AG10803 (cell line): ENCODE results near the gene NMRK2.
"Not testable (repeated sequence)": the region's sequence is repeated elsewhere in the genome, so short reads cannot be mapped to it uniquely, and the experiment has no call there.

Experiments used
- DNase-seq: peaks from one replicate; pipeline ENCODE4 v3.0.0; 2010; ENCODE audit warnings: low read depth
- H3K4me3 ChIP-seq: 2 replicates; pipeline ENCODE4 v1.5.1; 2011; ENCODE audit warnings: mild to moderate bottlenecking, low read length, control low read depth
- CTCF ChIP-seq: conservative IDR thresholded peaks from 2 replicates; pipeline ENCODE4 v1.5.1; 2011; ENCODE audit warnings: mild to moderate bottlenecking, low read length, control low read depth, inconsistent platforms

Gene NMRK2

GRCh38 chr19:3950871-3951861 lies 18.3 kb downstream of the NMRK2 start:
- TF ChIP-seq CTCF: no peak
- H3K4me3 ChIP-seq: no peak overlapping the region
- DNase-seq: no peak

DNA sequence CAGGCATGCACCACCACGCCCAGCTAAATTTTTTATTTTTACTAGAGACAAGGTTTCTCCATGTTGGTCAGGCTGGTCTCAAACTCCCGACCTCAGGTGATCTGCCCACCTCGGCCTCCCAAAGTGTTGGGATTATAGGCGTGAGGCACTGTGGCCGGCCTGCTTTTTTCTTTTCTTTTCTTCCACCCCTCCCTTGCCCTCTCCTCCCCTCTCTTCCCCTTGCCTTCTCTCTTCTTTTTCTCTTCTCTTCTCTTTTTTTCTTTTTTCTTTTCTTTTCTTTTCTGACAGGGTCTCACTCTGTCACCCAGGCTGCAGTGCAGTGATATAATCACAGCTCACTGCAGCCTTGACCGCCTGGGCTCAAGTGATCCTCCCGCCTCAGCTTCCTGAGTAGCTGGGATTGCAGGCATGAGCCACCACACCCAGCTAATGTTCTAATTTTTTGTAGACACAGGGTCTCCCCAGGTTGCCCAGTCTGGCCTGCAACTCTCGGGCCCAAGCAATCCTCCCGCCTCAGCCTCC lies 19.9 kb downstream of the NMRK2 start:
- DNase-seq: not testable (repeated sequence)

GRCh38 chr19:3954107-3954506 lies 21.2 kb downstream of the NMRK2 start:
- DNase-seq: no peak
- TF ChIP-seq CTCF: no peak
- no peak overlapping the region for H3K4me3 ChIP-seq

More for the DNA sequence above, 19.9 kb downstream of the NMRK2 start:
- not testable (repeated sequence) for H3K4me3 ChIP-seq

DNA sequence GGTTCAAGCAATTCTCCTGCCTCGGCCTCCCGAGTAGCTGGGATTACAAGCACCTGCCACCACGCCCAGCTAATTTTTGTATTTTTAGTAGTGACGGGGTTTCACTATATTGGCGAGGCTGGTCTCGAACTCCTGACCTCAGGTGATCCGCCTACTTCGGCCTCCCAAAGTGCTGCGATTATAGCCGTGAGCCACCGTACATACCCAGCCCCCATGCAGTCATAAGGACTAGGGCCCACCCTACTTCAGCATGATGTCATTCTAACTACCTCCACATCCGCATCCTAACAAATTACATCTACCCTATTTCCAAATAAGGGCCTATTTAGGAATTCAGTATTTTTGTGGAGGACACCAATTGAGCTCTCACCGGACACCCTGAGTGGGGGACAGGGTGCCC lies 22.4 kb downstream of the NMRK2 start:
- not testable (repeated sequence) for DNase-seq, H3K4me3 ChIP-seq

DNA sequence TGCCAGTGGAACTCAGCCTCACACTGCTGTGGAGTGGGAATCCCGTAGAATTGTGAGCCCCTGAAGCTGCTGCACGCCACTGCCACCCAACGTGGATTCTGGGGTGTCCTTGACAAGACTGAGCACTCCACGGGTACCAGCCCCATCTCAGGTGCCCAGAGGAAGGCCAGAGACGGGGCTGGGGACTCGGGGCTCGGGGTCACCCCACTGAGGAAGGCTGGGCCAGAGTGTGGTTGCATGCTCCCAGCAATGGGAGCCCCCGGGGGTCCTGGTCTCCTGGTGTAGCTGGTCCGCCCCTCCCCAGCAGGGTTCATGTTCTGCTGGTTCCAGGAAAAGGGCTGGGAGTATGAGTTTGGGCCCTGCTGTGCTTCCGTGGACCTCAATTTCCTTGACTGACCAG lies 22.8 kb downstream of the NMRK2 start:
- no peak overlapping the region for H3K4me3 ChIP-seq
- no peak for DNase-seq
- TF ChIP-seq CTCF: no peak

DNA sequence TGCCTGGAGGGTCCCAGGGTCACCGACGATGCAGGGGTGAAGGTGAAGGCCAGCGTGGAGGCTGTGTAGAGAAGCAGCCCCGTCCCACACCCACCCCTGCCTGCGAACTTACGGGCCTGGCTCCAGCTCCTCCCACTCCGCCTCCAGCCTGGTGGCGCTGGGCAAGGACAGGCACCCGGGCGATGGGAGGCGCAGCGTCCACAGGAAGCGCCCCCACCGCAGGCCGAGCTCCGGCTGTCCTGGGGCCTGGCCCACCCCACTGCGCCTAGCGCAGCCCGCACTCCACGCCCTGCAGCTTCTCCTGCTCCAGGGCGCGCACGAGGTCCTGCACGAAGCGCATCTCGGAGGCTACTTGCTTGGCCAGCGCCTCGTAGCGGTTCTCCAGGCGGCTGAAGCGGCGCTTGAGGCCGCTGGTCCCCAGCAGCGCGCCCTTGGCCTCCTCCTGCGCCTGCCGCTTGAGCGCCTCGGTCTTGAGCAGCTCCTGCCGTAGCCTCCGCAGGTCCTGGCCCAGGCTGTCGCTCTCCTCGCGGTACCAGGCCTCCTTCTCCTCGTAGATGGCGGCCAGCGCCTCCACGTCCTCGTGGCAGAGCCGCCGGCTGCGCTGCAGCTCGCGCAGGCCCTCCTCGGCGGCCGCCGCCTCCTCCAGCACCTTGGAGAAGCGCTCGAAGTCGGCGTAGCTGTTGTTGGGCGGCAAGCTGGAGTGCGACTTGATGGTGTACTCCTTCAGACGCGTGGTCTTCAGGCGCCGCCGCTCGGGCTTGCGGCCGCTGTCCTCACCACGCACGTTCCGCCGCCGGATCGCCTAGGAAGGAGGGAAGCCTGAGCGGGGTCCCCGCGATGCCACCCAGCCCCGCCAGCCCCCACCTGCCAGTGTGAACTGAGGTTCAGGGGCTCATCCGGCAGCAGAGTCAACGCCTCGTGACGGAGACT lies 26.2 kb downstream of the NMRK2 start:
- DNase-seq: no peak
- no peak for TF ChIP-seq CTCF
- H3K4me3 ChIP-seq: no peak overlapping the region

GRCh38 chr19:3959766-3960131 lies 26.9 kb downstream of the NMRK2 start:
- no peak overlapping the region for H3K4me3 ChIP-seq
- no peak for DNase-seq
- no peak for TF ChIP-seq CTCF
